Measurements from ENCODE around the gene PNPLA7.

PNPLA7 gene

GRCh38 chr9:137531099-137531765, 19.0 kb downstream of the PNPLA7 start:
- DNase-seq (ENCODE audit: low read depth in 2 of 2), result no peak
- TF ChIP-seq CTCF (IDR thresholded peaks at IDR 0.05; ENCODE audit: low read depth, low read length), result no peak
- H3K4me3 ChIP-seq (replicated peaks in 1 of 2; ENCODE audit: low read depth in 2 of 2, low read length in 2 of 2), result no peak overlapping the region

DNA sequence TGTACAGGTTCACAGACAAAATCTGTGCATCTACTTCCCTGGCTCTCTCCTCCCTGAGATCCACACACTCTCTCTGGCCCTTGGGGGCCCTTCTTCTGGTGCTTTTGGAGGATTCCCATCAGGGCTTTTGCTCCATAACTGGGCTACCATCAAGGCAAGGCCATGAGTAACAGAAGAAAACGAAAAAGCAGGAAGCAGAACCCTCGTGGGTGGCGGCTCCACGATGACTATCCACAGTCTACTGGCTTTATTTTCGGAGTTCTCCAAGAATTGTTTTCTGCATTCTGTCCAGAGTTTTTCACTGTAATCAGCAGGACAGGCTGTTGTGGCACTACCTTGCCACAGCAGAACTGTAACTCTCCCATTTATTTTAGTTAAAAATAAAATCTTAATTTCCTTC, 19.9 kb downstream of the PNPLA7 start:
- TF ChIP-seq CTCF (IDR thresholded peaks at IDR 0.05; ENCODE audit: low read depth, low read length), result no peak
- no peak for DNase-seq (ENCODE audit: low read depth in 2 of 2)

GRCh38 chr9:137524981-137525317, 25.3 kb downstream of the PNPLA7 start:
- DNase-seq (ENCODE audit: low read depth in 2 of 2), result no peak
- no peak overlapping the region for H3K4me3 ChIP-seq (replicated peaks in 1 of 2; ENCODE audit: low read depth in 2 of 2, low read length in 2 of 2)
- TF ChIP-seq CTCF (IDR thresholded peaks at IDR 0.05; ENCODE audit: low read depth, low read length), result no peak

More for the DNA sequence above, 19.9 kb downstream of the PNPLA7 start:
- H3K4me3 ChIP-seq (replicated peaks in 1 of 2; ENCODE audit: low read depth in 2 of 2, low read length in 2 of 2), result no peak overlapping the region

- no peak overlapping the region for H3K4me3 ChIP-seq (replicated peaks in 1 of 2; ENCODE audit: low read depth in 2 of 2, low read length in 2 of 2)
- TF ChIP-seq CTCF (IDR thresholded peaks at IDR 0.05; ENCODE audit: low read depth, low read length), result no peak
- no peak for DNase-seq (ENCODE audit: low read depth in 2 of 2)
Measured at GRCh38 chr9:137524161-137524980, 25.8 kb downstream of the PNPLA7 start.

- no peak for TF ChIP-seq CTCF (IDR thresholded peaks at IDR 0.05; ENCODE audit: low read depth, low read length)
- DNase-seq (ENCODE audit: low read depth in 2 of 2), result no peak
- no peak overlapping the region for H3K4me3 ChIP-seq (replicated peaks in 1 of 2; ENCODE audit: low read depth in 2 of 2, low read length in 2 of 2)
Measured at GRCh38 chr9:137522746-137523455, 27.3 kb downstream of the PNPLA7 start.

GRCh38 chr9:137521405-137521985, 28.7 kb downstream of the PNPLA7 start:
- H3K4me3 ChIP-seq (replicated peaks in 1 of 2; ENCODE audit: low read depth in 2 of 2, low read length in 2 of 2), result no peak overlapping the region
- TF ChIP-seq CTCF (IDR thresholded peaks at IDR 0.05; ENCODE audit: low read depth, low read length), result no peak
- DNase-seq (ENCODE audit: low read depth in 2 of 2), result no peak

Measured in cardiac fibroblast (primary cell).